ENCODE results near the gene PSMD8.
A peak's percentile ranks its signal among the peaks of the same experiment; 100 is the strongest.
"Not testable (repeated sequence)": the region's sequence is repeated elsewhere in the genome, so short reads cannot be mapped to it uniquely, and the experiment has no call there.

Gene PSMD8

DNA sequence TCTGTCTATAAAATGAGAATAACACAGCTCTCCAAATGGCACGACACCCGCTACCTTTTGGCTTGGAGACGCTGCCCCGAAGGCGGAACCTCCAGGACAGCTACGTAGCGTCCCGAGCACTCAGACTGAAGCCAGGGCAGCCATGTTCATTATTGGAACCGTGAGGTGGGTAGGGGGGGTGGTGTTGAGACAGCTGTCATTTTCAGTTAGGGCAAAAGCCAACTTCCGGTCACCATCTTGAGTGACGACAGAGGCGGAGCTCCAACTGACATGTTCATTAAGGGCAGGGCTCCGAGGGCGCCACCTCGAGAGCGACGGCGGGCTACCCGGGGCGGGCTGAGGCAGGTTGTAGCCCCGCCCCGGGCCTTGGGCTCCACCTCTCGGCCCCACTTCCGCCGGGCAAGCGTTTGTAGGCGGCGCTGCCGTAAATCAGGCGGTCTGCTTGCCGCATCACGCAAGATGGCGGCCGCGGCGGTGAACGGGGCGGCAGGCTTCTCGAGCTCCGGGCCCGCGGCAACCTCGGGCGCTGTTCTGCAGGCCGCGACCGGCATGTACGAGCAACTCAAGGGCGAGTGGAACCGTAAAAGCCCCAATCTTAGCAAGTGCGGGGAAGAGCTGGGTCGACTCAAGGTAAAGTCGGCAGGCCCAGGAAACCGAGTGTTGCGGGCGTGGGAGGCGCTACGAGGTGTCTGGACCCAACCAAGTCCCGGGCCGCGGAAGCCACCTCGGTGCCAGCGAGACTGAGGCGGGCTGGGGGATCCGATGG is at the start of gene PSMD8:
TSS of gene PSMD8 (plus strand) at position 240 of the 766 bp plus-strand sequence. CDS start at position 271, 31 bp downstream.
- peak within 1 kb of the TSS; percentile 81 to 99 (median 87) for H3K4me3 ChIP-seq
- TF ChIP-seq Cebpa-rat (IDR thresholded peaks at IDR 0.05): no peak
- H3K4me1 ChIP-seq: peaks cover 19 to 26% (median 24%) of the 10 kb centered on the region in 10 experiments
- H3K9ac ChIP-seq: peak within 1 kb of the TSS; percentile 91 to 98 (median 95)
- no peaks in the 10 kb centered on the region for H3K9me3 ChIP-seq (replicated peaks in 1 of 11)
- peak within 1 kb of the TSS; percentile 89 to 96 (median 93) for H3K27ac ChIP-seq
- H3K27me3 ChIP-seq: no peaks in the 10 kb centered on the region
- peaks cover 32 to 36% (median 35%) of the 10 kb centered on the region in 11 experiments for H3K36me3 ChIP-seq
- H4K20me1 ChIP-seq: peaks cover 26 to 46% (median 43%) of the 10 kb centered on the region in 11 experiments; a peak in 21 of 22 replicates
- peak within 1 kb of the TSS; percentile 89 to 100 (median 99) for H3K4me2 ChIP-seq

DNA sequence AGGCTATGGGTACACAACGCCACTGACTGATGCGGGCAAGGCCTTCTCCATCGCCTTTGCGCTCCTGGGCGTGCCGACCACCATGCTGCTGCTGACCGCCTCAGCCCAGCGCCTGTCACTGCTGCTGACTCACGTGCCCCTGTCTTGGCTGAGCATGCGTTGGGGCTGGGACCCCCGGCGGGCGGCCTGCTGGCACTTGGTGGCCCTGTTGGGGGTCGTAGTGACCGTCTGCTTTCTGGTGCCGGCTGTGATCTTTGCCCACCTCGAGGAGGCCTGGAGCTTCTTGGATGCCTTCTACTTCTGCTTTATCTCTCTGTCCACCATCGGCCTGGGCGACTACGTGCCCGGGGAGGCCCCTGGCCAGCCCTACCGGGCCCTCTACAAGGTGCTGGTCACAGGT is 47.8 kb upstream of the PSMD8 start:
- Histone ChIP-seq H3K4me1 (peaks cover 4 to 24% (median 8%) of the 10 kb centered on the region in 10 experiments; a peak in 19 of 20 replicates), H3K9me3 (replicated peaks in 1 of 11) (no peaks in the 10 kb centered on the region), H3K27ac (no peak overlapping the region), H3K36me3 (peaks cover 65 to 89% (median 77%) of the 10 kb centered on the region in 11 experiments), H3K4me3 (no peak overlapping the region), H3K4me2 (no peak overlapping the region), H4K20me1 (peaks cover 0 to 58% (median 8%) of the 10 kb centered on the region in 11 experiments; a peak in 10 of 22 replicates), H3K27me3 (no peaks in the 10 kb centered on the region), H3K9ac (0 out of 22 replicates have a peak overlapping the region, but pooled peaks of 1 of the 11 experiments have one; percentile 5)
- TF ChIP-seq Cebpa-rat (IDR thresholded peaks at IDR 0.05): no peak

DNA sequence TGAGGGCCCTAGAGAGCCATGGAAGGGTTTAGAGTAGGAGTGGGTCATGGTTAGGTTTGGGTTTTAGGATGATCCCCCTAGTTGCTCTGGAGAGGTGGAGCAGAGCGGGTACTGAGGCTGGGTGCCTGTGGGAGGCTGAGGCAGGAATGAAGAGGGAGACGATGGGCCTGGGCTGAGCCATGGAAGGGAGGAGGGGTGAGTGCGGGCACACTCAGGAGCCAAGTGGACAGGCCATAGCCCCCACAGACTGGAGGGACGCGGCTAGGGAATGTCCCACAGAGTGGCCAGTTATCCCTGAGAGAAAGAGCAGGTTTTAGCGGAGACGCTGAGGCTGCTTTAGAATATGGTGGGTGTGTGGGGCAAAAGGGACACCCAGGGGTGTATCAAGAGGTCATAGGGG is 44.7 kb upstream of the PSMD8 start:
- H3K27ac ChIP-seq: no peak overlapping the region
- no peak overlapping the region for H3K4me3 ChIP-seq
- H3K4me1 ChIP-seq: no peaks in the 10 kb centered on the region
- no peak overlapping the region for H3K4me2 ChIP-seq
- no peak for TF ChIP-seq Cebpa-rat (IDR thresholded peaks at IDR 0.05)
- H3K9me3 ChIP-seq (replicated peaks in 1 of 11): no peaks in the 10 kb centered on the region
- no peaks in the 10 kb centered on the region for H3K27me3 ChIP-seq
- H3K36me3 ChIP-seq: peaks cover 55 to 72% (median 66%) of the 10 kb centered on the region in 11 experiments
- H4K20me1 ChIP-seq: peaks cover 0 to 33% (median 0%) of the 10 kb centered on the region in 11 experiments; a peak in 4 of 22 replicates
- H3K9ac ChIP-seq: no peak overlapping the region

GRCh38 chr19:38331728-38332127 is 42.6 kb upstream of the PSMD8 start:
- no peak for TF ChIP-seq Cebpa-rat (IDR thresholded peaks at IDR 0.05)
- Histone ChIP-seq H3K27me3 (no peaks in the 10 kb centered on the region), H3K4me1 (peaks cover 0 to 7% (median 4%) of the 10 kb centered on the region in 10 experiments; a peak in 6 of 20 replicates), H3K27ac (no peak overlapping the region), H4K20me1 (peaks cover 0 to 19% (median 0%) of the 10 kb centered on the region in 11 experiments; a peak in 2 of 22 replicates), H3K9ac (no peak overlapping the region), H3K9me3 (replicated peaks in 1 of 11) (no peaks in the 10 kb centered on the region), H3K4me3 (no peak overlapping the region), H3K4me2 (no peak overlapping the region), H3K36me3 (peaks cover 35 to 52% (median 45%) of the 10 kb centered on the region in 11 experiments)

DNA sequence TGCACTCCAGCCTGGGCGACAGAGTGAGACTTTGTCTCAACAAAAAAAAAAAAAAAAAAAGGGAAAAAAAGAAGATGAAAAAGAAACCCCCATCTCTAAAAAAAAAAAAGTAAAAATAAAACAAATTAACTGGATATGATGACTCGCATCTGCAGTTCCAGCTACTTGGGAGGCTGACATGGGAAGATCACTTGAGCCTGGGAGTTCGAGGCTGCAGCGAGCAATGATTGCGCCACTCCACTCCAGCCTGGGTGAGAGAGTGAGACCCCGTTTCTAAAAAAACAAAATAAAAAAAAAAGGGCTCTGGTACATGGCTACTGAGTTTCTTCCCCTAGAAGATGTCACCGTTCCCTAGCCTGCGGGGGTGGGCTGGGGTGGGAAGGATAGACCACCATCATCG is 41.1 kb upstream of the PSMD8 start:
- no peak overlapping the region for H3K9ac ChIP-seq

DNA sequence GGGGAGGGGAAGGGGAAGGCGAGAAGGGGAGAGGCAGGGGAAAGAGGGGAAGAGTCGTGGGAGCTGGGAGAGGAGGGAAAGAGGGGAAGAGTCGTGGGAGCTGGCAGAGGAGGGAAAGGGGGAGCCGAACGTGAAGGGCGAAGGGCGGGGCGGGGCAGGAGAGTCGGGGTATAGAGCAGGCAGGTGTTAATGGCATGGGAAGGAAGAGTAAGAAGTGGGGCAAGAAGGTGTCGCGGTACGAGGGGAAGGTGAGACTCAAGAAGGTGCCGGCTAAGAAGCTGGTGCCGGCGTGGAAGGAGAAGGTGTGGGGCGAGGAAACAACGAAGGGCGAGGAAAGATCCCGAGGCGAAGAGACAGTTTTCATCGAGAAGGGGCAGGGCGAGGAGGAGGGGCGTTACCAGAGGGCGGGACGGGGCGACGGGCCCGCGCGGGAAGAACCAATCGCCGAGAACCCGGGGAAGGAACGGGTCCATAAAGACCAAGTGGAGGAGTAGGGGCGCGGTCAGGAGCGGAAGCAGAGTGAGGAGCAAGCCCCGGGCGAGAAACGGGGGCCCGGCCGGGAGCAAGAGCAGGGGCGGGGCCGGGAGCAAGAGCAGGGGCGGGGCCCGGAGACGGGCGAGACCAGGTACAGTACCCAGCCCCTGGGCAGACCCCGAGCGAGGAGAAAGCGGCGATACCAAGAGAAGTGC is 38.3 kb upstream of the PSMD8 start:
- Histone ChIP-seq H3K4me3 (peak overlapping the region; percentile 67 to 83 (median 75)), H3K36me3 (peaks cover 0 to 8% (median 5%) of the 10 kb centered on the region in 11 experiments; a peak in 12 of 22 replicates), H3K27ac (peak overlapping the region; percentile 49 to 79 (median 71); a peak in 20 of 22 replicates), H4K20me1 (peaks cover 0 to under 1% (median 0%) of the 10 kb centered on the region in 11 experiments; a peak in 1 of 22 replicates), H3K27me3 (no peaks in the 10 kb centered on the region), H3K4me2 (peak overlapping the region; percentile 84 to 98 (median 92)), H3K9ac (peak overlapping the region; percentile 55 to 77 (median 74)), H3K9me3 (replicated peaks in 1 of 11) (no peaks in the 10 kb centered on the region), H3K4me1 (peaks cover 8 to 15% (median 13%) of the 10 kb centered on the region in 10 experiments; a peak in 19 of 20 replicates)
- TF ChIP-seq Cebpa-rat (IDR thresholded peaks at IDR 0.05): no peak

More for the DNA sequence above, 41.1 kb upstream of the PSMD8 start:
- H3K4me1 ChIP-seq: peaks cover 8 to 15% (median 13%) of the 10 kb centered on the region in 10 experiments; a peak in 19 of 20 replicates
- H3K9me3 ChIP-seq (replicated peaks in 1 of 11): no peaks in the 10 kb centered on the region
- H4K20me1 ChIP-seq: peaks cover 0 to 17% (median 0%) of the 10 kb centered on the region in 11 experiments; a peak in 1 of 22 replicates
- H3K36me3 ChIP-seq: peaks cover 20 to 37% (median 30%) of the 10 kb centered on the region in 11 experiments
- H3K27ac ChIP-seq: no peak overlapping the region
- TF ChIP-seq Cebpa-rat (IDR thresholded peaks at IDR 0.05): no peak
- no peaks in the 10 kb centered on the region for H3K27me3 ChIP-seq
- no peak overlapping the region for H3K4me3 ChIP-seq
- H3K4me2 ChIP-seq: no peak overlapping the region

- Histone ChIP-seq H3K27me3 (no peaks in the 10 kb centered on the region), H4K20me1 (no peaks in the 10 kb centered on the region; a peak in 1 of 22 replicates), H3K36me3 (peaks cover 0 to 1% (median 0%) of the 10 kb centered on the region in 11 experiments; a peak in 3 of 22 replicates), H3K9me3 (replicated peaks in 1 of 11) (no peaks in the 10 kb centered on the region), H3K4me3 (peak overlapping the region; percentile 67 to 83 (median 75)), H3K27ac (peak overlapping the region; percentile 49 to 79 (median 66); a peak in 20 of 22 replicates), H3K4me2 (peak overlapping the region; percentile 84 to 98 (median 92)), H3K4me1 (peaks cover 8 to 15% (median 13%) of the 10 kb centered on the region in 10 experiments; a peak in 19 of 20 replicates), H3K9ac (peak overlapping the region; percentile 55 to 77 (median 74))
- TF ChIP-seq Cebpa-rat (IDR thresholded peaks at IDR 0.05): no peak
These were observed 37.6 kb upstream of the PSMD8 start for GRCh38 chr19:38336638-38337359.

- H3K27ac ChIP-seq: no peak overlapping the region
- peaks cover 8 to 15% (median 13%) of the 10 kb centered on the region in 10 experiments; a peak in 19 of 20 replicates for H3K4me1 ChIP-seq
- H3K9ac ChIP-seq: peak overlapping the region in 7 of 11 experiments; percentile 26 to 75 (median 52); a peak in 10 of 22 replicates
- peak overlapping the region; percentile 84 to 98 (median 92) for H3K4me2 ChIP-seq
- H3K27me3 ChIP-seq: no peaks in the 10 kb centered on the region
- no peaks in the 10 kb centered on the region; a peak in 1 of 22 replicates for H4K20me1 ChIP-seq
- no peaks in the 10 kb centered on the region for H3K9me3 ChIP-seq (replicated peaks in 1 of 11)
- no peaks in the 10 kb centered on the region for H3K36me3 ChIP-seq
- H3K4me3 ChIP-seq: peak overlapping the region; percentile 67 to 83 (median 75)
- TF ChIP-seq Cebpa-rat (IDR thresholded peaks at IDR 0.05): no peak
These were observed 37.1 kb upstream of the PSMD8 start for GRCh38 chr19:38337360-38337653.

DNA sequence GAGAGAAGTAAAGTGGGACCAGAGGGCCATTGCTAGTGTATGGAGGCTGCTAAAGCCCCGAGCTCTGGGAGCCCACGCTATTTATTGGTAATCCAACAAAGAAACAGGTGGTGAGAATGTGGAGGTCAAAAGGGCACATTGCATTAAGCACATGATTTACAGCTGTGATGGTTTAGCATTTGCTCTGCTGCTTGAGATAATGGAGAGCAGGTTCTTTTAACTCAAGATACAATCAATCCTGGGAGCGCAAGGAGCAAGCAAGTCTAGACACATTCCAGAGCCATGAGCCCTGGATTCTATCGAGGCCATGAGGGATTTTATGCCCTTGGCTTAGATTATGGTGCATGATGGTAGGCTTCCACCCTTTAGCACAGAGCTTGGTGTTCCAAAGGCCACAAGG is 35.4 kb upstream of the PSMD8 start:
- not testable (repeated sequence) for H4K20me1 ChIP-seq; H3K36me3 ChIP-seq; H3K4me3 ChIP-seq; H3K9me3 ChIP-seq (replicated peaks in 1 of 11); H3K4me2 ChIP-seq; H3K9ac ChIP-seq; H3K27me3 ChIP-seq; H3K27ac ChIP-seq
- H3K4me1 ChIP-seq: peaks cover 8 to 15% (median 13%) of the 10 kb centered on the region in 10 experiments; a peak in 19 of 20 replicates
